HCT116 (cell line): ENCODE results near the gene IL19. TPM values are rescaled to one million over a fixed set of nuclear protein-coding genes. Genes with fewer than 3 reads are reported as not detected.

ENCODE experiments used
- ATAC-seq: fragments of 200-7000 bp; cut with Tn5 transposase; 2 replicates; pipeline ENCODE4 v1.9.1; 2020; ENCODE audit warnings: mild to moderate bottlenecking, moderate library complexity
- BruUV-seq: library from RNA; stranded (reverse); fragments of 400-500 nt; replicated peaks from 2 replicates; lab custom pipeline; 2021; lab: Mats Ljungman, UMichigan
- CTCF ChIA-PET: fragments of 300-600 bp; sonication (Branson Sonifier 250); formaldehyde crosslinking; loops from one replicate; lab custom pipeline; 2021; ENCODE audit warnings: antibody characterized with exemption; lab: Charles Lee
- POLR2A ChIA-PET: fragments of 300-600, 350-600 bp; sonication (Branson Sonifier 250); formaldehyde crosslinking; loops from one replicate; lab custom pipeline; 2021; ENCODE audit warnings: antibody characterized with exemption; lab: Charles Lee
- RAD21 ChIA-PET, 2 experiments: fragments of 300-600 bp; sonication (Branson Sonifier 250); formaldehyde crosslinking; loops; one replicate each; lab custom pipeline; 2023; ENCODE audit warnings: low total read pairs in 2 of 2; ENCODE audit not compliant: uncharacterized antibody in 2 of 2, unreplicated experiment in 2 of 2, low non-redundant PET in 1 of 2; lab: Charles Lee
- DNase-seq: peaks from one replicate; pipeline ENCODE4 v3.0.0-alpha.2; 2010; ENCODE audit warnings: low read depth, low spot score
- H2AFZ ChIP-seq: fragments of 200-600 bp; shearing (Covaris generic), sonication (generic); 2 replicates; pipeline ENCODE4 v1.6.1; 2017; ENCODE audit warnings: low read depth, mixed run types, mixed read lengths, antibody characterized with exemption, low read length; ENCODE audit not compliant: poor library complexity, severe bottlenecking
- H3K27ac ChIP-seq: 2 replicates; pipeline ENCODE4 v1.5.1; 2012; ENCODE audit warnings: low read depth, low read length
- H3K27me3 ChIP-seq: fragments of 200-600 bp; sonication (generic); 2 replicates; pipeline ENCODE4 v1.6.1; 2016; ENCODE audit warnings: mixed run types, low read length, mixed read lengths; ENCODE audit not compliant: insufficient read depth
- H3K36me3 ChIP-seq, 2 experiments: fragments of 200-500 bp in 1 of 2; fragments of 200-600 bp in 1 of 2; sonication (Bioruptor generic) in 1 of 2; sonication (generic) in 1 of 2; 2 replicates each; pipeline versions ENCODE4 v1.5.1 to v1.6.1; 2014 to 2016; ENCODE audit warnings: low read length in 2 of 2, inconsistent platforms in 1 of 2, mixed read lengths in 1 of 2, mixed run types in 1 of 2; ENCODE audit not compliant: insufficient read depth in 2 of 2, control insufficient read depth in 1 of 2
- H3K4me1 ChIP-seq, 2 experiments: fragments of 200-600 bp in 1 of 2; sonication (generic) in 1 of 2; 2 replicates each; pipeline versions ENCODE4 v1.5.1 to v1.6.1; 2012 to 2017; ENCODE audit warnings: low read length in 2 of 2, inconsistent platforms in 1 of 2, mild to moderate bottlenecking in 1 of 2, mixed read lengths in 1 of 2, mixed run types in 1 of 2, moderate library complexity in 1 of 2; ENCODE audit not compliant: insufficient read depth in 2 of 2, control insufficient read depth in 1 of 2
- H3K4me2 ChIP-seq: fragments of 200-600 bp; sonication (generic); 2 replicates; pipeline ENCODE4 v1.6.1; 2017; ENCODE audit warnings: mixed run types, low read length, mixed read lengths
- H3K4me3 ChIP-seq, 2 experiments: fragments of 200-600 bp in 1 of 2; sonication (generic) in 1 of 2; replicated peaks in 1 of 2; 2 replicates each; pipeline ENCODE4 v1.5.1; 2011 to 2016; ENCODE audit warnings: low read length in 2 of 2, control low read depth in 1 of 2, low read depth in 1 of 2, mild to moderate bottlenecking in 1 of 2, mixed read lengths in 1 of 2, mixed run types in 1 of 2
- H3K79me2 ChIP-seq: fragments of 200-600 bp; sonication (generic); 2 replicates; pipeline ENCODE4 v1.6.1; 2017; ENCODE audit warnings: mild to moderate bottlenecking, mixed run types, low read length, moderate library complexity, mixed read lengths; ENCODE audit not compliant: insufficient read depth
- H3K9ac ChIP-seq: fragments of 200-600 bp; sonication (generic); 2 replicates; pipeline ENCODE4 v1.6.1; 2016; ENCODE audit warnings: low read length, mixed read lengths
- H3K9me2 ChIP-seq: fragments of 200-600 bp; sonication (generic), shearing (Covaris generic); 2 replicates; pipeline ENCODE4 v1.6.1; 2017; ENCODE audit warnings: mixed run types, mild to moderate bottlenecking, moderate library complexity; ENCODE audit not compliant: insufficient read depth
- H3K9me3 ChIP-seq, 2 experiments: fragments of 200-500 bp in 1 of 2; fragments of 200-600 bp in 1 of 2; sonication (Bioruptor generic) in 1 of 2; sonication (generic) in 1 of 2; 2 replicates each; pipeline ENCODE4 v1.6.1; 2014 to 2017; ENCODE audit warnings: low read length in 2 of 2, mixed read lengths in 2 of 2, inconsistent platforms in 1 of 2, low read depth in 1 of 2, mild to moderate bottlenecking in 1 of 2, mixed run types in 1 of 2, moderate library complexity in 1 of 2; ENCODE audit not compliant: control insufficient read depth in 1 of 2, insufficient read depth in 1 of 2
- H4K20me1 ChIP-seq: fragments of 200-600 bp; sonication (generic), shearing (Covaris generic); 2 replicates; pipeline ENCODE4 v1.6.1; 2017; ENCODE audit warnings: mixed run types, mild to moderate bottlenecking, moderate library complexity; ENCODE audit not compliant: insufficient read depth
- CBX3 ChIP-seq: IDR thresholded peaks from 2 replicates; pipeline ENCODE4 v1.6.1; 2012; ENCODE audit warnings: low read depth
- CEBPB ChIP-seq: IDR thresholded peaks from 2 replicates; pipeline ENCODE4 v1.6.1; 2012; ENCODE audit warnings: low read depth
- EGR1 ChIP-seq: IDR thresholded peaks from 2 replicates; pipeline ENCODE4 v1.6.1; 2012; ENCODE audit warnings: low read depth
- EZH2 ChIP-seq: fragments of 200-600 bp; sonication (generic); IDR thresholded peaks from 2 replicates; pipeline ENCODE4 v1.6.1; 2017; ENCODE audit warnings: antibody characterized with exemption, mixed run types
- FOSL1 ChIP-seq: IDR thresholded peaks from 2 replicates; pipeline ENCODE4 v1.6.1; 2012; ENCODE audit warnings: low read depth
- JUND ChIP-seq: IDR thresholded peaks from 2 replicates; pipeline ENCODE4 v1.6.1; 2012
- MAX ChIP-seq: IDR thresholded peaks from 2 replicates; pipeline ENCODE4 v1.6.1; 2012
- POLR2A ChIP-seq: IDR thresholded peaks from 2 replicates; pipeline ENCODE4 v1.7.0; 2011; ENCODE audit warnings: borderline replicate concordance; ENCODE audit not compliant: insufficient read depth, insufficient read length; ENCODE audit errors: extremely low read depth
- POLR2AphosphoS5 ChIP-seq: IDR thresholded peaks from 2 replicates; pipeline ENCODE4 v1.6.1; 2011; ENCODE audit warnings: mild to moderate bottlenecking, low read depth, low read length, moderate library complexity
- RAD21 ChIP-seq: IDR thresholded peaks from 2 replicates; pipeline ENCODE4 v1.6.1; 2012; ENCODE audit warnings: low read depth, mild to moderate bottlenecking
- SIN3A ChIP-seq: IDR thresholded peaks from 2 replicates; pipeline ENCODE4 v1.6.1; 2012; ENCODE audit warnings: low read depth
- SP1 ChIP-seq: IDR thresholded peaks from 2 replicates; pipeline ENCODE4 v1.6.1; 2012; ENCODE audit warnings: low read depth
- SRF ChIP-seq: IDR thresholded peaks from 2 replicates; pipeline ENCODE4 v1.6.1; 2012; ENCODE audit warnings: low read depth
- TCF7L2 ChIP-seq: IDR thresholded peaks from 2 replicates; pipeline ENCODE4 v1.7.0; 2011; ENCODE audit warnings: borderline replicate concordance, inconsistent platforms; ENCODE audit not compliant: insufficient read depth, insufficient read length; ENCODE audit errors: extremely low read depth
- ZFX ChIP-seq: fragments of 450-650 bp; IDR thresholded peaks from 2 replicates; pipeline ENCODE4 v1.6.1; 2017
- intact Hi-C: fragments of 100-400 bp; cut with micrococcal nuclease; formaldehyde crosslinking; loops from 2 replicates; pipeline ENCODE4 v1.10.0; 2022
- total RNA-seq: library from RNA; stranded (reverse); gene quantifications from one replicate; pipeline ENCODE4 v1.2.1, GENCODE V29; 2021; ENCODE audit not compliant: unreplicated experiment
- TF ChIP-seq, protein P1 (sequence below): IDR thresholded peaks from 2 replicates; pipeline ENCODE4 v1.6.1; 2012; ENCODE audit warnings: low read depth
- TF ChIP-seq, protein P2 (sequence below): IDR thresholded peaks from 2 replicates; pipeline ENCODE4 v1.6.1; 2011; ENCODE audit warnings: mild to moderate bottlenecking, low read length, moderate library complexity; ENCODE audit not compliant: insufficient replicate concordance; ENCODE audit errors: extremely low read depth

The IL19 gene
- total RNA-seq, 1 experiment from 2014 or later = not detected

DNA sequence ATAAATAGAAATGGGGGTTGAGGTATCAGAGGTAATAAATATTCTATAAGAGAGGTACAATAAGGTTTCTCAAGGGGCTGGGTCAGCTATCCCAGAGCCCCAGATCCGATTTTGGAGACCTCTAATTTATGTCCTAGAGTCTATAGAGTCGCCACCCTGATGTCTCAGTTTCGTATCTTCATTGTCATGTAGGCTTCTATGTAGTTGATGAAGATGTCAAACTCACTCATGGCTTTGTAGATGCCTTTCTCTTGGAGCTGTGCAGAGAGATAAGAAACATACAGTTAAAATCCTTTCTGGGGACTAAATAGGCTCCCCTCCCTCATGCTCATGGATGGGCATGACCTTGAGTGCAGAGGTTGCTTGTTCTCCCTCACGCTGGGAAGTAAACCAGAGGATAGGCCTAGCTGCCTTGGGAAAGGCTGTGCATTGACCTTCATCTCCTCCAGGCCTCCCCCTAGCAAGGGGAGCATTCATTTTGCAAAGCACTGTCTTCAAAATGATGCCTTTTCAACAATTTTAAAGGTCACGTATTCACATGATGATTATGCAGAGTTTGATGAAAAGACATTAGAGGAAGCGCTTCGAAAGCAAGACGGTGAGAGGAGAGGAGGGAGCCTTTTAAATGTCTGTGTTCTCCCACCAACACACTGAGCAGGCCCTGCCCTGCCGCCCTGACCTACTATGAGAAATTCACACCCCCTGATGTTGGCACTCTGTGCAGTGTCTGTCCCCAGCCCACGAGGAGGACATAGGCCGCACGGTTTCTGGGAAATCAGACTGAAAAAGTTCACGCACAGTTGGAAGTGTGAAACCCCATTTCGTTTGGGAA is 1.9 kb upstream of the IL19 start (continued):
- TF ChIP-seq EGR1 (no peak), POLR2A (no peak), POLR2AphosphoS5 (no peak)
- TF ChIP-seq, all 23 proteins: peak for 0

- H3K79me2 ChIP-seq = no peaks in the 10 kb centered on the region
- H4K20me1 ChIP-seq = no peaks in the 10 kb centered on the region
- no peak overlapping the region for H3K4me3 ChIP-seq
- ChIA-PET RAD21 (no interaction called here), POLR2A (no interaction called here), CTCF (no interaction called here)
- H3K4me1 ChIP-seq = peaks cover 0 to 5% of the 10 kb centered on the region in 2 experiments; a peak in 2 of 4 replicates
- H3K9me2 ChIP-seq = no peaks in the 10 kb centered on the region
- peaks cover 12% of the 10 kb centered on the region; the same call in 1 of the 2 replicates for H3K27me3 ChIP-seq
- H2AFZ ChIP-seq = no peak overlapping the region
- H3K9ac ChIP-seq = no peak overlapping the region
- no peak overlapping the region for H3K27ac ChIP-seq
- no TSS peak for BruUV-seq
- DNase-seq = no peak
- TF ChIP-seq MAX (no peak), POLR2A (no peak), TCF7L2 (no peak), SIN3A (no peak), SP1 (no peak), RAD21 (no peak), CBX3 (no peak), EZH2 (no peak), EGR1 (no peak), FOSL1 (no peak), ZFX (no peak), JUND (no peak), SRF (no peak), CEBPB (no peak)
- TF ChIP-seq, protein P1, sequence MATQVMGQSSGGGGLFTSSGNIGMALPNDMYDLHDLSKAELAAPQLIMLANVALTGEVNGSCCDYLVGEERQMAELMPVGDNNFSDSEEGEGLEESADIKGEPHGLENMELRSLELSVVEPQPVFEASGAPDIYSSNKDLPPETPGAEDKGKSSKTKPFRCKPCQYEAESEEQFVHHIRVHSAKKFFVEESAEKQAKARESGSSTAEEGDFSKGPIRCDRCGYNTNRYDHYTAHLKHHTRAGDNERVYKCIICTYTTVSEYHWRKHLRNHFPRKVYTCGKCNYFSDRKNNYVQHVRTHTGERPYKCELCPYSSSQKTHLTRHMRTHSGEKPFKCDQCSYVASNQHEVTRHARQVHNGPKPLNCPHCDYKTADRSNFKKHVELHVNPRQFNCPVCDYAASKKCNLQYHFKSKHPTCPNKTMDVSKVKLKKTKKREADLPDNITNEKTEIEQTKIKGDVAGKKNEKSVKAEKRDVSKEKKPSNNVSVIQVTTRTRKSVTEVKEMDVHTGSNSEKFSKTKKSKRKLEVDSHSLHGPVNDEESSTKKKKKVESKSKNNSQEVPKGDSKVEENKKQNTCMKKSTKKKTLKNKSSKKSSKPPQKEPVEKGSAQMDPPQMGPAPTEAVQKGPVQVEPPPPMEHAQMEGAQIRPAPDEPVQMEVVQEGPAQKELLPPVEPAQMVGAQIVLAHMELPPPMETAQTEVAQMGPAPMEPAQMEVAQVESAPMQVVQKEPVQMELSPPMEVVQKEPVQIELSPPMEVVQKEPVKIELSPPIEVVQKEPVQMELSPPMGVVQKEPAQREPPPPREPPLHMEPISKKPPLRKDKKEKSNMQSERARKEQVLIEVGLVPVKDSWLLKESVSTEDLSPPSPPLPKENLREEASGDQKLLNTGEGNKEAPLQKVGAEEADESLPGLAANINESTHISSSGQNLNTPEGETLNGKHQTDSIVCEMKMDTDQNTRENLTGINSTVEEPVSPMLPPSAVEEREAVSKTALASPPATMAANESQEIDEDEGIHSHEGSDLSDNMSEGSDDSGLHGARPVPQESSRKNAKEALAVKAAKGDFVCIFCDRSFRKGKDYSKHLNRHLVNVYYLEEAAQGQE = no peak
- TF ChIP-seq, protein P2, sequence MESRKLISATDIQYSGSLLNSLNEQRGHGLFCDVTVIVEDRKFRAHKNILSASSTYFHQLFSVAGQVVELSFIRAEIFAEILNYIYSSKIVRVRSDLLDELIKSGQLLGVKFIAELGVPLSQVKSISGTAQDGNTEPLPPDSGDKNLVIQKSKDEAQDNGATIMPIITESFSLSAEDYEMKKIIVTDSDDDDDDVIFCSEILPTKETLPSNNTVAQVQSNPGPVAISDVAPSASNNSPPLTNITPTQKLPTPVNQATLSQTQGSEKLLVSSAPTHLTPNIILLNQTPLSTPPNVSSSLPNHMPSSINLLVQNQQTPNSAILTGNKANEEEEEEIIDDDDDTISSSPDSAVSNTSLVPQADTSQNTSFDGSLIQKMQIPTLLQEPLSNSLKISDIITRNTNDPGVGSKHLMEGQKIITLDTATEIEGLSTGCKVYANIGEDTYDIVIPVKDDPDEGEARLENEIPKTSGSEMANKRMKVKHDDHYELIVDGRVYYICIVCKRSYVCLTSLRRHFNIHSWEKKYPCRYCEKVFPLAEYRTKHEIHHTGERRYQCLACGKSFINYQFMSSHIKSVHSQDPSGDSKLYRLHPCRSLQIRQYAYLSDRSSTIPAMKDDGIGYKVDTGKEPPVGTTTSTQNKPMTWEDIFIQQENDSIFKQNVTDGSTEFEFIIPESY = no peak
- TF ChIP-seq, all 23 proteins: peak for 0
- Histone ChIP-seq H3K9me3 (no peaks in the 10 kb centered on the region), H3K36me3 (no peaks in the 10 kb centered on the region), H3K4me2 (no peak overlapping the region)
- no peak for ATAC-seq
- intact Hi-C loops = no loop called here
Observed at GRCh38 chr1:206769304-206769731, 1.3 kb upstream of the IL19 start.
